HG03354 (cell line): ENCODE measurements around the gene SERPINA4.

Source experiments
- ATAC-seq: cut with Tn5 transposase; IDR thresholded peaks from one replicate; pipeline ENCODE4 v1.9.1; 2021; ENCODE audit warnings: mild to moderate bottlenecking; ENCODE audit not compliant: unreplicated experiment, poor library complexity, severe bottlenecking

SERPINA4 gene

GRCh38 chr14:94541234-94541975 is 19.8 kb upstream of the SERPINA4 start:
- no peak for ATAC-seq

DNA sequence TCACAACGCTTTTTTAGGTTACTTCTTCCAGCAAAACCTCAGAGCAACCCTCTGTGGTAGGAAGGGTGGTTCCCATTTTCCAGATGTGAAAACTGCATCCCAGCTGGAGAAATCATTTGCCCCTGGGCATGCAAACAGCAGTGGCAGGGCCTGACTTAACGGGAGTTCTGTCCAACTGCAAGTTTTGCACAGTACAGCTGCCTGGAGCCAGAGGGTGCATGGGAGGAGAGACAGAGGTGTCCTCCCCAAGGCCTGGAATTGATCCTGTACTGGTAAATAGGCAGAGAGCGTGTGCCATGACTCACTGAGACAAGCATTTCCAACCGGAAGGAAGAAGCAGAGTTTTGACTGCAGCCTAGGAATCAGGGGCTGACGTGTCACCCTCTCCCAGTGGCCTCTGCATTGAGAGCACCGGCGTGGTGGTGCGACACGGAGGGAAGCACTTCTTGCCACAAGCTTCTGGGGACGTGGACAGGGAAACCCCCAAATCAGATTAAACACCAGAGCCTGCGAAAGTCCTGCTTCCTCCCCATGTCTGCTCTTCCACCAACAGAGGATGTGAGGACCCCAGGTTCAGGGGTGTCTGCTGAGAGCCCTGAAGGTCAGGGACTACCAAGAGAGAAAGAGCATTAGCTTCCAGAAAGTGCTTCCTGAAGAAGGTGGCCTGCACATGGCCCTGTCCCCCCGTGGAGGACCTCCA is 19.0 kb upstream of the SERPINA4 start:
- no peak for ATAC-seq

- no peak for ATAC-seq
Measured at GRCh38 chr14:94542811-94543440, 18.3 kb upstream of the SERPINA4 start.

DNA sequence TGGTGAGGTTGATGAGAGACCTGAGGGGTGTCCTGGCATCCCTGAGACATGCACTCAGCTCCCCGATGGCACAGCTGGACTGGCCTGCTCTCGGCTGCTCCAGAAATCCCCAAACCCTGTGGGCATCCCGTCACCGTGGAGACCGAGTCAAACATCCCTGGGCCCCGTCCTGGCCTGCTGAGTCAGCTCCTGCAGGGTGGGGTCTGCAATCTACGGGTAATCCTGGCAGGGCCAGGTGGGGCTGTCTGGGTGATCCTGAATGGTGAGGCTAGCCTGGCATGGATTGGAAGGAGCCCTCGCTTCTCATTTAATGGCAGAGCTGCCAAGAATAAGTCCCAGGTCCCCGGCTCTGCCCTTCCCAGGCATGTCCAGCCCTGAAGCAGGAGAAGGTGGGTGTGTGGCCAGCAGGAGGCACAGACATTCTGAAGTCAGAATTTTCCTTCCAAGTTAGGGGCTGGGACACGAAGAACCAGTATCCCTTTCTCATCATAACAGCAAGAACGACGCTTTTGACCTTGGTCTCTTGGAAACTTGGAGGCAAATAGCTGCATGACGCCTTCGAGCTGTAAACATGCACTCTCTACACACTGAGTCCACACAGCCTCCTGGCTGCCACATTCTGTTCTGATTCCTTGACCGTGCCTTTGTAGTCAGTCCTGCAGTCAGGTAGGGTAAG is 17.7 kb upstream of the SERPINA4 start:
- ATAC-seq = no peak

DNA sequence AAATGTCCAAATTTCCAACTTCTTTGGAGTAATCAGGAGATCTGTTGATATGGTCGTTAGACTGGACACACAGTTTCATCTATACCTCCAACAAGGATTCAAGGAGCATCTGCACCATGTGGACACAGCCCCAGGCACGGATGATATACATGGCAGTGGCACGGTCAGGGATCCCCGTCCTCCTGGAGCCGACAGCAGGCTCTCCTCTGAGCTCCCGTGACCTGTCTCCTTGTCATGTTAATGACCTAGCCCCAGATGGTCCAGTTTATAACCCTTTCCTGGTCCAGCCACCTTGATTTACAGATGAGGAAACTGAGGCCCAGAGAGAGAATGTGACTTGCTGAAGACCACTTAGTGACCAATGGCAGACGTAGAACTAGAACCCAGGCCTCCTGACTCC is 16.5 kb upstream of the SERPINA4 start:
- no peak for ATAC-seq

DNA sequence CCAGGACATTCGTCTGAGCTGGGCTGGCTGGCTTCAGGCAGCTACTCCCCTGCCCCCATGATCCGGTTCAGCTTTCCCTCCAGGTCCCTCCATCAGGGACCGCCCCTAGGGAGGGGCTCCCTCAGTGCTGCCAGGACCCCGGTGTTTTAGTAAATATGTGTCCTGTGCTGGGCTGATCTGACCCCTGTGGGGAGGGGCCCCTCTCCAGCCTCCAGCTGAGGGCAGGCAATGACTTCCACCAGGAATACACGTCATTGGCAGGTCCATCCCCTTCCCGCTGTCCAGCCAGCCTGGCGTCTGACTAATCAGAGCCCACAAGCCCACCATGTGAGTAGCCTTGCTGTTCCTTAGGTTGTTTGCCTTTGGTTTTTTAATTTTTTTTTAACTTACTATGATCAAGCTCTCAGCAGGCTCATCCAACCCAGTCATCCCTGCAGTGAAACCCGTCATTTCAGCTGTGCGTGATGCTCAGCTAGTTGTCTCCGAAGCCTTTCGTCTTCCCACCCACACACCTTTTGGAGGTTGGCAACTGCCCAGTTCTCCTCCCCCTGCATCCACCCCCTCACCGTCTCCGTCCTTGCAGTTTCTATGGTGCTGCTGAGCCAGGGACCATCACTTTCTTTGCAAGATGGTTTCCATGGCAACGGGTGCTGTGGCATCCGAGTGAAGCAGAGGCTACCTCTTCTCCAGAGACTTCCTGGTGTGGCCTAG is 16.0 kb upstream of the SERPINA4 start:
- no peak for ATAC-seq

DNA sequence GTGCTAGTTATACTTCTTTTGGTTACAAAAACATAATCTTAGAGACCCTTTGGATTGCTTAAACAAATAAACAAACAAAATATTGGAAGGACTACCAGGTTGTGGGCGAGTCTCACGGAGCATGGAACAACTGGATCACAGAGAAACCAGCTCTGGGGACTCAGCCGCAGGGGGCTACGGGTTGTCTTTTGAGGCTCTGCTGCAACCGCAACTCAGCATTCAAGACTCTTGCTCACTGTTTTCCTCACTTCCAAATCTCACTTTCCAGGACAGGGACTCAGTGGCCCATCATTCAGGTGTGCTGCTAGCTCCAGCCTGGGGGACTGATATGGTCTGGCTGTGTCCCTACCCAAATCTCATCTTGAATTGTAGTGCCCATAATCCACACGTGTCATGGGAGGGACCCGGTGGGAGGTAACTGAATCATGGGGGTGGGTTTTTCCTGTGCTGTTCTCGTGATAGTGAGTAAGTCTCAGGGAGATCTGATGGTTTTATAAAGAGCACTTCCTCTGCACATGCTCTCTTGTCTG is 14.0 kb upstream of the SERPINA4 start:
- ATAC-seq = no peak

GRCh38 chr14:94547726-94548125 is 13.5 kb upstream of the SERPINA4 start:
- ATAC-seq = no peak

DNA sequence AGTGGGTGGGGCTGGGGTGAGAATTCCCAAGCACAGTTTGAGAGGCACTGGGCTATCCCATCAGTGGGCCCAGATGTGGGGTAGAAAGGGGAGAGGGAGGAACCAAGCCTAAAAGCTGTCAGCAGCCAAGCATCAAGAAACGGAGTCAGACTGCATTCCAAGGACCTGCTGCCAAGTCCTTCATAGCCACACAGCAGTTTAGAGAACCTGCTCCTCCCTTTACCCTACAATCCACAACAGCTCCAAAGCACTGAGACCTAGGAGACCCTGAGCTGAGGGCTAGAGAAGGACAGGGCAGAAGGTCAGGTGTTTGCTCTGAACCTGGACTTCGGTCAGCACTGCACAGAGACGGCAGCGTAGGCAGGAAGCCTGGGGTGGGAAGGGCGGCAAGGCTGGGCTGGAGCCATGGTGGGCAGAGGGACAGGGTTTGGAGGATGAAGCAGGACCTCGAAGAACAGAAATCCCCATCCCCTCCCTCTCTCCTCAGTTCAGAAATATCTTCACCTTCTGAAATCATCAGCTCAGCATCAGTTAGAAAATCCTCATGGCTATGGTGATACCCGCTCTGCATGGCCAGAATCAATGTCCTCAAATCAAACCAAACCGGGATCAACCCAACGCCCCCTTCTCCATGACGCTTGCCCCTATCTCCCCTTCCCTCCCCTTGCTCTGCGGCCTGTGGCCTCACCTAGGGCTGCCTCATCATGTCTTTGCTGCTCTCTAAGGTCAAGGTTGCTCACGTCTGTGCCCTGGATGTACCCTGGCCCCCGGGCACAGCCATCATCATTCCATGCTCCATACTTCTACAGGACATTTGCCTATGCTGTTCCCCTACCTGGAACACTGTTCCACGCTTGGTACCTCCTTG is 12.9 kb upstream of the SERPINA4 start:
- ATAC-seq = no peak

- ATAC-seq = peak; percentile 83
Measured at GRCh38 chr14:94548999-94549985, 11.9 kb upstream of the SERPINA4 start.

DNA sequence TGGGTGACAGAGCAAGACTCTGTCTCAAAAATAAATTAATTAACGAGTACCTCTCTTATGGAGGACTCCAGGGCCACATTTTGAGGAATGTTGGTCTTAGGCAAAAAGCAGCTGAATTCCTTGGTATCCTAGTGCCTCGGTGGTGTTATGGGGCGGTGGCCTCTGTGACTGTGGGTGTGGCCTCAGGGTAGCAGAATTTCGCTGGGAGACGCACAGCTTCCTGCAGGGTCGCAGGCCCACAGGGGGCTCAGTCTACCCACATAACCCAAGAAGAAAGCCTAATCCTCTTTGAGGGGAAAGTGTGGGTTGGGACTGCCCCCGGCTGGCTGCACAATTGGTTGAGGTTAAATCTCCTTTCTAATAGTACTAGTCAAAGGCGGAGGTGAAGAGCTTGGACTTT is 11.2 kb upstream of the SERPINA4 start:
- ATAC-seq = no peak

DNA sequence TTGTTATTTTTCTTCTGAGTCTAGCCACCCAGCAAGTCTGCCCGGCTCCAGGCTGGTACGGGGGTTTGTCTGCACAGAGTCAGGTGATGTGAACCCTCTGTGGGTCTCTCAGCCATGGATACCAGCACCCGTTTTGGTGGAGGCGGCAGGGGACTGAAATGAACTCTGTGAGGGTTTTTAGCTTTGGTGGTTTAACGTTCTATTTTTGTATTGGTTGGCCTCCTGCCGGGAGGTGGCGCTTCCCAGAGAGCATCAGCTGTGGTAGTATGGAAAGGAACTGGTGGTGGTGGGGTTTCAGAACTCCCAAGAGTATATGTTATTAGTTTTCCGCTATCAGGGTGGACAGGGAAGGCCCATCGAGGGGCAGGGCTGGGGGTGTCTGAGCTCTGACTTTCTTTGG is 5.3 kb upstream of the SERPINA4 start:
- ATAC-seq = no peak

DNA sequence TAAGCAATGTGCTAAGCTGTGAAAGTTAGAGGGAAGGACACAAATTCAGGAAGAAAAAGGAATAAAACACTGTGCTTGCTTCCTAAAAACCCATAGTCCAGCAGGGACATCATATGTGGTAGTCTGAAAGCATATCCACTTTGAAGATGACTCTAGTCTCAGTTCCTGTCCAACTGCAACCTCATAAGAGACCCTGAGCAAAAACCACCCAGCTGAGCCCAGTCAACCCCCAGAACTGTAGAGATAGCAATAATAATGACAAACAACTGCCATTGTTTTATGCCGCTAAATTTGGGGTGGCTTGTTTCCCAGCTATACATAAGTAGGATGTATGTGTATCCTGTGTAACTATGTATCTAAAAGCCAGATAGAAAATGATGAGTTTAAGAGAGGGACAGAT is 3.9 kb upstream of the SERPINA4 start:
- ATAC-seq = no peak

GRCh38 chr14:94558842-94559241 is 2.4 kb upstream of the SERPINA4 start:
- ATAC-seq = no peak

DNA sequence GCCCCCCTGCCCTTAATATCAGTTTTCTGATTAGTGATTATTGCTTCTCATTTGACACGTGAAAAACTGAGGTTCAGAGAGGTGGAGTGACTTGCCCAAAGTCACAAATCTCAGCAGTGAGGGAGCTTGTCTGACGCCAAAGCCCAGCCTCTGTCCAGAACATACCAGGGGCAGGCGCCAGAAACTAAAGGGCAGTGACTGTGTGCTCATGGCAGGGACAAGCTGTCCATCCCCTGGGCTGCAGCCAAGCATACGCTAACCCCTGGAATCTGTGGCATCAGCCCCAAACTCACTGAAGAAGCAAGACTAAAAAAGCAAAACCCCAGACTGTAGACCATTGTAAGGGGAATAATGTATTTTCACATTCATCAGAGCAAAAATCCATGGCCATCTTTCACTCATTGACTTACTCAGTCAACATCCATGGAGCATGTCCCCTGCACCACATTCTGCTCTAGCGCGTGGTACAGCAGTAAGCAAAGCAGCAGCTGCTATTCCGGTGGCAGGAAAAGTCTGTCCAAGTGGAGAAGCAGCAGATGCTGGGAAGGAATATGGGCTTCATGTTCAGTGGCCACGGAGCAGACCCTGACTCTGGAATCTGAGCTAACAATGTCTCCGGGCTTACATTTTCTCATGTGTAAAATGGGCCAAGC is 1.5 kb upstream of the SERPINA4 start:
- no peak for ATAC-seq

- ATAC-seq = no peak
Measured at GRCh38 chr14:94560291-94560665, 964 bp upstream of the SERPINA4 start.

- no peak for ATAC-seq
Measured at GRCh38 chr14:94561656-94562010, 391 bp downstream of the SERPINA4 start.
